A673 (cell line): ENCODE results near the gene TSHZ2. TPM values are rescaled to one million over a fixed set of nuclear protein-coding genes. Genes with fewer than 3 reads are reported as not detected.

Experiments used
- BruUV-seq: library from RNA; stranded (reverse); fragments of 400-500 nt; replicated peaks from 2 replicates; lab custom pipeline; 2021; lab: Mats Ljungman, UMichigan
- CTCF ChIA-PET: fragments of 300-600 bp; sonication (Branson Sonifier 250); formaldehyde crosslinking; loops from one replicate; lab custom pipeline; 2022; ENCODE audit warnings: antibody characterized with exemption; lab: Charles Lee
- POLR2A ChIA-PET: fragments of 300-600 bp; sonication (Branson Sonifier 250); formaldehyde crosslinking; loops from one replicate; lab custom pipeline; 2022; ENCODE audit warnings: antibody characterized with exemption; ENCODE audit not compliant: low non-redundant PET; lab: Charles Lee
- DNase-seq: peaks from one replicate; pipeline ENCODE4 v3.0.0-alpha.2; 2015; ENCODE audit warnings: low spot score
- H3K27ac ChIP-seq: fragments of 200-600 bp; sonication (generic); 2 replicates; pipeline ENCODE4 v1.5.1; 2016; ENCODE audit warnings: mixed run types, low read depth, mild to moderate bottlenecking, mixed read lengths, antibody characterized with exemption, low read length; ENCODE audit not compliant: poor library complexity, severe bottlenecking
- H3K27me3 ChIP-seq: fragments of 200-600 bp; sonication (generic); replicated peaks from 2 replicates; pipeline ENCODE4 v1.6.1; 2017; ENCODE audit warnings: mixed run types, low read depth, mild to moderate bottlenecking, mixed read lengths, antibody characterized with exemption, low read length; ENCODE audit not compliant: insufficient read depth, poor library complexity
- H3K36me3 ChIP-seq: fragments of 200-600 bp; sonication (generic); 2 replicates; pipeline ENCODE4 v1.6.1; 2016; ENCODE audit warnings: mixed run types, mild to moderate bottlenecking, mixed read lengths, antibody characterized with exemption, low read length; ENCODE audit not compliant: insufficient read depth, poor library complexity, severe bottlenecking
- H3K4me1 ChIP-seq: fragments of 200-600 bp; sonication (generic); 2 replicates; pipeline ENCODE4 v1.6.1; 2017; ENCODE audit warnings: mixed run types, mild to moderate bottlenecking, mixed read lengths, antibody characterized with exemption, low read length; ENCODE audit not compliant: insufficient read depth, poor library complexity, severe bottlenecking
- H3K4me3 ChIP-seq: fragments of 200-600 bp; sonication (generic); 2 replicates; pipeline ENCODE4 v1.5.1; 2016; ENCODE audit warnings: low read depth, mixed run types, mild to moderate bottlenecking, mixed read lengths, low read length; ENCODE audit not compliant: poor library complexity, severe bottlenecking
- H3K9me3 ChIP-seq: fragments of 200-600 bp; sonication (generic); 2 replicates; pipeline ENCODE4 v1.6.1; 2016; ENCODE audit warnings: mixed run types, low read depth, mild to moderate bottlenecking, mixed read lengths, antibody characterized with exemption, low read length; ENCODE audit not compliant: poor library complexity, severe bottlenecking
- EZH2 ChIP-seq: fragments of 200-600 bp; sonication (generic); IDR thresholded peaks from 2 replicates; pipeline ENCODE4 v1.6.1; 2017; ENCODE audit warnings: borderline replicate concordance, low read depth, mild to moderate bottlenecking, mixed read lengths, antibody characterized with exemption, low read length; ENCODE audit not compliant: poor library complexity, severe bottlenecking
- intact Hi-C: fragments of 100-400 bp; cut with micrococcal nuclease; formaldehyde crosslinking; loops from one replicate; pipeline ENCODE4 v1.10.0; 2022; ENCODE audit not compliant: unreplicated experiment
- total RNA-seq: library from RNA; stranded (reverse); gene quantifications from 2 replicates; pipeline ENCODE4 v1.2.3, GENCODE V29; 2021
- TF ChIP-seq, protein P1 (sequence below): fragments of 300-800, 200-600 bp; sonication (generic); conservative IDR thresholded peaks from 2 replicates; pipeline ENCODE4 v1.5.1; 2017; ENCODE audit warnings: low read depth, mild to moderate bottlenecking, antibody characterized with exemption, low read length, moderate library complexity, mixed read lengths

TSHZ2 gene
- total RNA-seq, 1 experiment from 2014 or later, result 4.1 TPM

DNA sequence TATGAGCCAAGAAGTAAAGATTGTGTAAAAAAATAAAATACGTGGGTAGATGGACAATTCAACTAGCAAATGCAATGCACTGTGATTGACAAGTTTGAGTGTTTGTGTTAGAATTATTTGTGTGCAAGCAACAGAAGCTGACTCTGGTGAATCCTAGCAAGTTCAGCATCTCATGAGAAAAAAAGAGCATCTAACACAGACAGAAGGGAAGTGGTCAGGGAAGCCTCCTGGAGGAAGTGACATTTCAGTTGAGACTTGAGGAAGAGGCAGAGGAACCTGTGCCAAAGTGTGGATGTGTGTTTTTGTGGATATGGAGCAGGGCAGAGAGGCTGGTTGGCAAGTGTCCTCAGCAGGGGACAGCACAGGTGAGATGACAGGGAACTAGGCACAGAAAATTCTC lies 372.7 kb downstream of the TSHZ2 start:
- intact Hi-C loops, result no loop called here
- TF ChIP-seq, protein P1, sequence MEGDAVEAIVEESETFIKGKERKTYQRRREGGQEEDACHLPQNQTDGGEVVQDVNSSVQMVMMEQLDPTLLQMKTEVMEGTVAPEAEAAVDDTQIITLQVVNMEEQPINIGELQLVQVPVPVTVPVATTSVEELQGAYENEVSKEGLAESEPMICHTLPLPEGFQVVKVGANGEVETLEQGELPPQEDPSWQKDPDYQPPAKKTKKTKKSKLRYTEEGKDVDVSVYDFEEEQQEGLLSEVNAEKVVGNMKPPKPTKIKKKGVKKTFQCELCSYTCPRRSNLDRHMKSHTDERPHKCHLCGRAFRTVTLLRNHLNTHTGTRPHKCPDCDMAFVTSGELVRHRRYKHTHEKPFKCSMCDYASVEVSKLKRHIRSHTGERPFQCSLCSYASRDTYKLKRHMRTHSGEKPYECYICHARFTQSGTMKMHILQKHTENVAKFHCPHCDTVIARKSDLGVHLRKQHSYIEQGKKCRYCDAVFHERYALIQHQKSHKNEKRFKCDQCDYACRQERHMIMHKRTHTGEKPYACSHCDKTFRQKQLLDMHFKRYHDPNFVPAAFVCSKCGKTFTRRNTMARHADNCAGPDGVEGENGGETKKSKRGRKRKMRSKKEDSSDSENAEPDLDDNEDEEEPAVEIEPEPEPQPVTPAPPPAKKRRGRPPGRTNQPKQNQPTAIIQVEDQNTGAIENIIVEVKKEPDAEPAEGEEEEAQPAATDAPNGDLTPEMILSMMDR, result no peak
- no peak for TF ChIP-seq EZH2
- H3K4me3 ChIP-seq, result no peak overlapping the region
- POLR2A ChIA-PET, result no interaction called here
- CTCF ChIA-PET, result no interaction called here
- no peaks in the 10 kb centered on the region for H3K9me3 ChIP-seq
- H3K4me1 ChIP-seq, result peaks cover 19% of the 10 kb centered on the region
- no peak for DNase-seq
- H3K27ac ChIP-seq, result no peak overlapping the region
- H3K27me3 ChIP-seq, result no peaks in the 10 kb centered on the region
- no TSS peak for BruUV-seq
- no peaks in the 10 kb centered on the region for H3K36me3 ChIP-seq

DNA sequence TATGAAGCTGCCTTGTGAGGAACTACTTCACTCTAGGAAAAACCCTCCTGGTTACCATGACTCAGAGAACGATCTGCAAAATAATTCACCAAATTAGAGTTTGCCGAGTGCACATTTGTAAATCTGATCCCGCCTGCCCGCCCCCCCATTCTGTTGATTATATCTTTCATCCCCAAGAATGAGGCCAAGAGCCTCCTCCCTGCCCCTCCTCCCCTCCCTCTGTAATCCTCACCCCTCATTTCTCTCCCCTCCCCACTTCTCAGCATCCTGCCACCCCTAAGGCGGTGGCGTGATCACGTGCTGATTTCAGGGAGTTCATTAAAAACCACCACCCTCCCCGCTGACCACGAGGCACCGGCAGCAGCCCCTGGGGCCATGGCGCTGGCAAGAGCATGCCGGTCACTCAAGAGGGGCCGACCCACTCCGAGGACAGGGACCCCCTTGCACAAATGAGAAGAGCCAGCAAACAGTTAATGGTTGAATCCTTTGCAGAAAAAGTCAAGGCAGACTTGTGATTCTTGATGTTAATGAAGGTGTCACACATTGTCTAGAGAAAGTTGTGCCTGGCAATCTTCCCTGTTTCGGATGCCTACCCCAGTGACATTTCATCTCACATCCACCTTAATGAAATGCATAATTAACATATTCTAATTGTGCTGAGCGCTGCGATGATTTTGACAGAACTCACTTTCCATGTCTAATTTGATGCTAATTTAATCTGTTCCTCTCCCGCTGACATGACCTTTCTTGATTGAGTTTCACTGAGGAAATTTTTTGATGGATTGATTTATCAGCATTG lies 373.6 kb downstream of the TSHZ2 start:
- peaks cover 19% of the 10 kb centered on the region for H3K4me1 ChIP-seq
- ChIA-PET POLR2A (no interaction called here), CTCF (no interaction called here)
- intact Hi-C loops, result no loop called here
- BruUV-seq, result no TSS peak
- H3K27me3 ChIP-seq, result no peaks in the 10 kb centered on the region
- no peak for TF ChIP-seq EZH2
- TF ChIP-seq, protein P1, result no peak
- H3K36me3 ChIP-seq, result no peaks in the 10 kb centered on the region
- no peak for DNase-seq
- H3K9me3 ChIP-seq, result no peaks in the 10 kb centered on the region
- no peak overlapping the region for H3K4me3 ChIP-seq
- no peak overlapping the region for H3K27ac ChIP-seq

DNA sequence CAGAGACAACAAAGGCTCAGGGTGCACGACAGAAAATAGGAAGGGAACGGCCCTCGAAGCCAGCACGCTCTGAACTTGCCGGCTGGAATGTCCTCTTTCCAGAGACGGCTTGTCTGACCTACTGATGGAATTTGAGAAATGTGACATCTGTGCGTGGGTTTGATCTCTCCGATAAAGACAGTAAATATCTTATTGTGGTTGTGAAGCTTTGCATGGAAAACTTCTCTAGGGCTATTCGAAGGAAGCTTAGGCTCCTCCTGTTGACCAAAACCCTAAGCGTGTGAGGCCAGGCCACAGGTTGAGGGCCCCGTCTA lies 374.1 kb downstream of the TSHZ2 start:
- no peak overlapping the region for H3K4me3 ChIP-seq
- ChIA-PET POLR2A (no interaction called here), CTCF (no interaction called here)
- H3K27me3 ChIP-seq, result no peaks in the 10 kb centered on the region
- TF ChIP-seq, protein P1, result no peak
- no peak for TF ChIP-seq EZH2
- H3K27ac ChIP-seq, result no peak overlapping the region
- peaks cover 19% of the 10 kb centered on the region for H3K4me1 ChIP-seq
- intact Hi-C loops, result no loop called here
- no peak for DNase-seq
- no TSS peak for BruUV-seq
- no peaks in the 10 kb centered on the region for H3K9me3 ChIP-seq
- no peaks in the 10 kb centered on the region for H3K36me3 ChIP-seq
